Adrenal gland (tissue), 5 donors: ENCODE measurements around the gene MAGI2.

Source experiments
- POLR2A ChIP-seq, 2 donors: fragments of 450-650 bp; IDR thresholded peaks; one replicate each; pipeline ENCODE4 v1.6.1; 2017; ENCODE audit warnings: antibody characterized with exemption in 2 of 2, mild to moderate bottlenecking in 2 of 2, moderate library complexity in 1 of 2
- TF ChIP-seq, protein P1 (sequence below), 6 experiments: fragments of 450-650 bp in 4 of 6; fragments of 200-600 bp in 2 of 6; sonication (generic) in 1 of 6; IDR thresholded peaks; 1 replicate in 5 of 6; 2 replicates in 1 of 6; pipeline versions ENCODE4 v1.5.1 to v1.8.0; 2016 to 2021; ENCODE audit warnings: antibody characterized with exemption in 6 of 6, mild to moderate bottlenecking in 2 of 6, moderate library complexity in 1 of 6
- donor health status: DM: no; HTN: no; CAD: no.

DNA sequence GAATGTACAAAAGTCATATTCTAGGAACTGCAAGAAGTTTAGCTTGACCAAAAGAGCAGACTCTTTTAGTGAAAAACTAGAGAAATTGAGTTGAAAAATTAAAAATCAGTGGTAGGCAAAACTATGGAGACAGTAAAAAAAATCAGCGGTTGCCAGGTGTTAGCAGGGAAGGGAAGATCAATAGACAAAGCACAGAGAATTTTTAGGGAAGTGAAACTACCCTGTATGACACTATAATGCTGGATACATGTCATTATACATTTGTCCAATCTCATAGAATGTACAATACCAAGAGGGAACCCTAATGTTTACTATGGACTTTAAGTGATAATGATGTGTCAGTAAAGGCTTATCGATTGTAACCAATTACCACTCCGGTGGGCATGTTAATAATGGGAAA, 761.9 kb downstream of the MAGI2 start:
- TF ChIP-seq, protein P1, sequence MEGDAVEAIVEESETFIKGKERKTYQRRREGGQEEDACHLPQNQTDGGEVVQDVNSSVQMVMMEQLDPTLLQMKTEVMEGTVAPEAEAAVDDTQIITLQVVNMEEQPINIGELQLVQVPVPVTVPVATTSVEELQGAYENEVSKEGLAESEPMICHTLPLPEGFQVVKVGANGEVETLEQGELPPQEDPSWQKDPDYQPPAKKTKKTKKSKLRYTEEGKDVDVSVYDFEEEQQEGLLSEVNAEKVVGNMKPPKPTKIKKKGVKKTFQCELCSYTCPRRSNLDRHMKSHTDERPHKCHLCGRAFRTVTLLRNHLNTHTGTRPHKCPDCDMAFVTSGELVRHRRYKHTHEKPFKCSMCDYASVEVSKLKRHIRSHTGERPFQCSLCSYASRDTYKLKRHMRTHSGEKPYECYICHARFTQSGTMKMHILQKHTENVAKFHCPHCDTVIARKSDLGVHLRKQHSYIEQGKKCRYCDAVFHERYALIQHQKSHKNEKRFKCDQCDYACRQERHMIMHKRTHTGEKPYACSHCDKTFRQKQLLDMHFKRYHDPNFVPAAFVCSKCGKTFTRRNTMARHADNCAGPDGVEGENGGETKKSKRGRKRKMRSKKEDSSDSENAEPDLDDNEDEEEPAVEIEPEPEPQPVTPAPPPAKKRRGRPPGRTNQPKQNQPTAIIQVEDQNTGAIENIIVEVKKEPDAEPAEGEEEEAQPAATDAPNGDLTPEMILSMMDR (IDR thresholded peaks at IDR 0.05), result no peak
- no peak for TF ChIP-seq POLR2A (IDR thresholded peaks at IDR 0.05)
